Activated T-cell treated with anti-CD3 and anti-CD28 coated beads, Interleukin-2, amount 50 U/mL, for 4 hours (primary cell): ENCODE results near the gene KDELR3. TPM values are rescaled to one million over a fixed set of nuclear protein-coding genes. Genes with fewer than 3 reads are reported as not detected.

Experiments
- ATAC-seq, 2 donors: fragments of 200-7000 bp; cut with Tn5 transposase; one replicate each; pipeline ENCODE4 v1.10.0; 2021
- DNase-seq: peaks from one replicate; pipeline ENCODE4 v3.0.0-alpha.2; 2020
- H3K27me3 Mint-ChIP-seq: one replicate; pipeline ENCODE4 v1.8.0; 2021; ENCODE audit warnings: low read depth, mixed read lengths
- H3K36me3 Mint-ChIP-seq: one replicate; pipeline ENCODE4 v1.8.0; 2022; ENCODE audit warnings: mixed read lengths; ENCODE audit not compliant: insufficient read depth
- H3K4me1 Mint-ChIP-seq: one replicate; pipeline ENCODE4 v1.8.0; 2021; ENCODE audit warnings: low read depth, mixed read lengths
- H3K4me3 Mint-ChIP-seq: one replicate; pipeline ENCODE4 v1.8.0; 2021; ENCODE audit warnings: mild to moderate bottlenecking, moderate library complexity, mixed read lengths
- H3K9me3 Mint-ChIP-seq: one replicate; pipeline ENCODE4 v1.8.0; 2021; ENCODE audit warnings: mixed read lengths
- total RNA-seq, 3 donors: library from RNA; stranded (reverse); gene quantifications; one replicate each; pipeline ENCODE4 v1.2.1, GENCODE V29; 2021

Gene KDELR3
- total RNA-seq, 3 donors from 2014 or later, result 0.21 to 0.35 TPM; not detected in 1

- Mint-ChIP-seq H3K4me1 (no peaks in the 10 kb centered on the region), H3K27me3 (peaks cover 4% of the 10 kb centered on the region), H3K9me3 (no peaks in the 10 kb centered on the region), H3K4me3 (no peak overlapping the region), H3K36me3 (no peaks in the 10 kb centered on the region)
- ATAC-seq (no peak), DNase-seq (no peak)
Observed at GRCh38 chr22:38474003-38474607, 6.2 kb downstream of the KDELR3 start.

GRCh38 chr22:38477585-38477984 is 9.7 kb downstream of the KDELR3 start:
- DNase-seq, result no peak
- no peak for ATAC-seq
- Mint-ChIP-seq H3K36me3 (peaks cover 15% of the 10 kb centered on the region), H3K27me3 (no peaks in the 10 kb centered on the region), H3K4me1 (no peaks in the 10 kb centered on the region), H3K9me3 (no peaks in the 10 kb centered on the region), H3K4me3 (no peak overlapping the region)

- DNase-seq (no peak), ATAC-seq (no peak)
- no peak overlapping the region for H3K4me3 Mint-ChIP-seq
- H3K4me1 Mint-ChIP-seq, result peaks cover 1% of the 10 kb centered on the region
- peaks cover 31% of the 10 kb centered on the region for H3K36me3 Mint-ChIP-seq
- no peaks in the 10 kb centered on the region for H3K27me3 Mint-ChIP-seq
- no peaks in the 10 kb centered on the region for H3K9me3 Mint-ChIP-seq
Observed at GRCh38 chr22:38479096-38479837, 11.4 kb downstream of the KDELR3 start.

- Mint-ChIP-seq H3K27me3 (no peaks in the 10 kb centered on the region), H3K4me1 (peaks cover 10% of the 10 kb centered on the region), H3K4me3 (no peak overlapping the region), H3K9me3 (no peaks in the 10 kb centered on the region), H3K36me3 (peaks cover 46% of the 10 kb centered on the region)
- ATAC-seq (no peak), DNase-seq (no peak)
Observed at GRCh38 chr22:38481162-38481870, 13.4 kb downstream of the KDELR3 start.

GRCh38 chr22:38481871-38482332 is 14.0 kb downstream of the KDELR3 start:
- H3K27me3 Mint-ChIP-seq, result no peaks in the 10 kb centered on the region

GRCh38 chr22:38482662-38483308 is 14.9 kb downstream of the KDELR3 start:
- no peaks in the 10 kb centered on the region for H3K9me3 Mint-ChIP-seq
- H3K36me3 Mint-ChIP-seq, result peaks cover 51% of the 10 kb centered on the region
- ATAC-seq (no peak), DNase-seq (no peak)
- peaks cover 17% of the 10 kb centered on the region for H3K4me1 Mint-ChIP-seq
- H3K4me3 Mint-ChIP-seq, result no peak overlapping the region
- H3K27me3 Mint-ChIP-seq, result no peaks in the 10 kb centered on the region

More at GRCh38 chr22:38481871-38482332, 14.0 kb downstream of the KDELR3 start:
- DNase-seq, result no peak
- Mint-ChIP-seq H3K9me3 (no peaks in the 10 kb centered on the region), H3K4me3 (no peak overlapping the region), H3K4me1 (peaks cover 13% of the 10 kb centered on the region), H3K36me3 (peaks cover 50% of the 10 kb centered on the region)
- no peak for ATAC-seq

- Mint-ChIP-seq H3K4me3 (no peak overlapping the region), H3K4me1 (peaks cover 27% of the 10 kb centered on the region), H3K27me3 (no peaks in the 10 kb centered on the region), H3K9me3 (no peaks in the 10 kb centered on the region), H3K36me3 (peaks cover 62% of the 10 kb centered on the region)
- DNase-seq (no peak), ATAC-seq (no peak)
Observed at GRCh38 chr22:38484244-38484643, 16.3 kb downstream of the KDELR3 start.

- H3K36me3 Mint-ChIP-seq, result peaks cover 74% of the 10 kb centered on the region
- H3K4me1 Mint-ChIP-seq, result peaks cover 41% of the 10 kb centered on the region
- DNase-seq (no peak), ATAC-seq (no peak)
- no peak overlapping the region for H3K4me3 Mint-ChIP-seq
- H3K27me3 Mint-ChIP-seq, result no peaks in the 10 kb centered on the region
- H3K9me3 Mint-ChIP-seq, result no peaks in the 10 kb centered on the region
Observed at GRCh38 chr22:38485783-38486182, 17.9 kb downstream of the KDELR3 start.

- H3K9me3 Mint-ChIP-seq, result no peaks in the 10 kb centered on the region
- ATAC-seq, result peak; percentile 73
- H3K36me3 Mint-ChIP-seq, result peaks cover 67% of the 10 kb centered on the region
- peaks cover 45% of the 10 kb centered on the region for H3K4me1 Mint-ChIP-seq
- no peak for DNase-seq
- H3K27me3 Mint-ChIP-seq, result no peaks in the 10 kb centered on the region
- no peak overlapping the region for H3K4me3 Mint-ChIP-seq
Observed at GRCh38 chr22:38487946-38488345, 20.1 kb downstream of the KDELR3 start.

GRCh38 chr22:38489142-38489541 is 21.2 kb downstream of the KDELR3 start:
- no peak for DNase-seq
- ATAC-seq, result no peak
- H3K27me3 Mint-ChIP-seq, result no peaks in the 10 kb centered on the region
- H3K4me1 Mint-ChIP-seq, result peaks cover 50% of the 10 kb centered on the region
- no peak overlapping the region for H3K4me3 Mint-ChIP-seq
- H3K9me3 Mint-ChIP-seq, result no peaks in the 10 kb centered on the region
- peaks cover 66% of the 10 kb centered on the region for H3K36me3 Mint-ChIP-seq

- no peak for DNase-seq
- no peak for ATAC-seq
- H3K27me3 Mint-ChIP-seq, result no peaks in the 10 kb centered on the region
- peaks cover 51% of the 10 kb centered on the region for H3K4me1 Mint-ChIP-seq
- no peak overlapping the region for H3K4me3 Mint-ChIP-seq
- H3K9me3 Mint-ChIP-seq, result no peaks in the 10 kb centered on the region
- peaks cover 66% of the 10 kb centered on the region for H3K36me3 Mint-ChIP-seq
Observed at GRCh38 chr22:38489561-38490145, 21.8 kb downstream of the KDELR3 start.

- H3K36me3 Mint-ChIP-seq, result peaks cover 65% of the 10 kb centered on the region
- H3K4me1 Mint-ChIP-seq, result peaks cover 54% of the 10 kb centered on the region
- no peaks in the 10 kb centered on the region for H3K27me3 Mint-ChIP-seq
- H3K4me3 Mint-ChIP-seq, result no peak overlapping the region
- DNase-seq, result no peak
- no peaks in the 10 kb centered on the region for H3K9me3 Mint-ChIP-seq
- ATAC-seq, result no peak
Observed at GRCh38 chr22:38490475-38490874, 22.6 kb downstream of the KDELR3 start.

- ATAC-seq (no peak), DNase-seq (no peak)
- H3K9me3 Mint-ChIP-seq, result no peaks in the 10 kb centered on the region
- H3K4me3 Mint-ChIP-seq, result no peak overlapping the region
- H3K27me3 Mint-ChIP-seq, result no peaks in the 10 kb centered on the region
- H3K36me3 Mint-ChIP-seq, result peaks cover 63% of the 10 kb centered on the region
- H3K4me1 Mint-ChIP-seq, result peaks cover 51% of the 10 kb centered on the region
Observed at GRCh38 chr22:38490915-38491314, 23.0 kb downstream of the KDELR3 start.
